H9 (cell line): ENCODE data around the gene EIF4E1B. TPM values are rescaled to one million over a fixed set of nuclear protein-coding genes. Genes with fewer than 3 reads are reported as not detected.

Experiments
- DNase-seq: peaks from one replicate; pipeline ENCODE4 v3.0.0-alpha.2; 2017
- H2AFZ ChIP-seq: one replicate; pipeline ENCODE4 v1.6.1; 2013; ENCODE audit warnings: mild to moderate bottlenecking, low read length, control low read depth, moderate library complexity
- H2AK5ac ChIP-seq: 2 replicates; pipeline ENCODE4 v1.6.1; 2013; ENCODE audit warnings: low read length, control low read depth, mixed read lengths; ENCODE audit not compliant: insufficient read length
- H2BK120ac ChIP-seq: one replicate; pipeline ENCODE4 v1.6.1; 2013; ENCODE audit warnings: low read depth, mild to moderate bottlenecking, low read length, control low read depth, inconsistent platforms; ENCODE audit not compliant: poor library complexity, severe bottlenecking
- H2BK12ac ChIP-seq: 2 replicates; pipeline ENCODE4 v1.6.1; 2013; ENCODE audit warnings: low read length, control low read depth, mixed read lengths, low read depth; ENCODE audit not compliant: insufficient read length
- H2BK15ac ChIP-seq: 2 replicates; pipeline ENCODE4 v1.6.1; 2013; ENCODE audit warnings: low read depth, low read length, control low read depth
- H2BK20ac ChIP-seq: one replicate; pipeline ENCODE4 v1.6.1; 2013; ENCODE audit warnings: low read depth, mild to moderate bottlenecking, low read length, control low read depth, inconsistent platforms; ENCODE audit not compliant: poor library complexity, severe bottlenecking
- H2BK5ac ChIP-seq: 2 replicates; pipeline ENCODE4 v1.6.1; 2013; ENCODE audit warnings: low read length, control low read depth, mixed read lengths; ENCODE audit not compliant: insufficient read length
- H3K14ac ChIP-seq: 2 replicates; pipeline ENCODE4 v1.6.1; 2013; ENCODE audit warnings: low read length, control low read depth; ENCODE audit not compliant: insufficient read depth
- H3K18ac ChIP-seq: 2 replicates; pipeline ENCODE4 v1.6.1; 2013; ENCODE audit warnings: low read depth, mild to moderate bottlenecking, mixed read lengths, low read length, control low read depth; ENCODE audit not compliant: insufficient read length
- H3K23ac ChIP-seq: 2 replicates; pipeline ENCODE4 v1.6.1; 2013; ENCODE audit warnings: low read length, control low read depth, mixed read lengths, low read depth; ENCODE audit not compliant: insufficient read length
- H3K23me2 ChIP-seq: 2 replicates; pipeline ENCODE4 v1.6.1; 2013; ENCODE audit warnings: low read depth, mild to moderate bottlenecking, mixed read lengths, low read length, control low read depth; ENCODE audit not compliant: insufficient read length, poor library complexity, severe bottlenecking
- H3K27ac ChIP-seq: 2 replicates; pipeline ENCODE4 v1.5.1; 2013; ENCODE audit warnings: low read length, control low read depth, mixed read lengths, low read depth; ENCODE audit not compliant: insufficient read length
- H3K27me3 ChIP-seq: 2 replicates; pipeline ENCODE4 v1.6.1; 2013; ENCODE audit warnings: low read length, control low read depth, inconsistent platforms; ENCODE audit not compliant: insufficient read depth
- H3K4ac ChIP-seq: 2 replicates; pipeline ENCODE4 v1.6.1; 2013; ENCODE audit warnings: low read depth, mild to moderate bottlenecking, control low read depth, inconsistent platforms, low read length, moderate library complexity
- H3K4me1 ChIP-seq: 2 replicates; pipeline ENCODE4 v1.6.1; 2013; ENCODE audit warnings: low read length, control low read depth, inconsistent platforms; ENCODE audit not compliant: insufficient read depth
- H3K4me2 ChIP-seq: 2 replicates; pipeline ENCODE4 v1.6.1; 2013; ENCODE audit warnings: low read length, control low read depth, mixed read lengths; ENCODE audit not compliant: insufficient read length, insufficient read depth
- H3K56ac ChIP-seq: 2 replicates; pipeline ENCODE4 v1.6.1; 2013; ENCODE audit warnings: low read depth, mild to moderate bottlenecking, mixed read lengths, low read length, control low read depth; ENCODE audit not compliant: insufficient read length
- H3K79me1 ChIP-seq: 2 replicates; pipeline ENCODE4 v1.6.1; 2013; ENCODE audit warnings: low read depth, mild to moderate bottlenecking, moderate library complexity, low read length, control low read depth, inconsistent platforms; ENCODE audit not compliant: insufficient read depth, poor library complexity, severe bottlenecking
- H3K79me2 ChIP-seq: 2 replicates; pipeline ENCODE4 v1.6.1; 2013; ENCODE audit warnings: low read length, control low read depth, inconsistent platforms; ENCODE audit not compliant: insufficient read depth
- H3K9ac ChIP-seq: 2 replicates; pipeline ENCODE4 v1.6.1; 2013; ENCODE audit warnings: low read length, control low read depth, mixed read lengths; ENCODE audit not compliant: insufficient read length; ENCODE audit errors: extremely low read depth
- H3K9me3 ChIP-seq: one replicate; pipeline ENCODE4 v1.6.1; 2013; ENCODE audit warnings: low read depth, low read length, inconsistent platforms; ENCODE audit not compliant: control insufficient read depth
- H3T11ph ChIP-seq: one replicate; pipeline ENCODE4 v1.6.1; 2013; ENCODE audit warnings: mild to moderate bottlenecking, low read length, control low read depth, inconsistent platforms
- H4K20me1 ChIP-seq: one replicate; pipeline ENCODE4 v1.6.1; 2013; ENCODE audit not compliant: control insufficient read depth, insufficient read length, insufficient read depth
- H4K5ac ChIP-seq: 2 replicates; pipeline ENCODE4 v1.6.1; 2013; ENCODE audit warnings: low read depth, mild to moderate bottlenecking, mixed read lengths, low read length, control low read depth; ENCODE audit not compliant: insufficient read length
- H4K8ac ChIP-seq: replicated peaks from 2 replicates; pipeline ENCODE4 v1.6.1; 2013; ENCODE audit warnings: low read length, control low read depth, mixed read lengths, low read depth; ENCODE audit not compliant: insufficient read length
- H4K91ac ChIP-seq: 2 replicates; pipeline ENCODE4 v1.6.1; 2013; ENCODE audit warnings: low read depth, mild to moderate bottlenecking, moderate library complexity, mixed read lengths, low read length, control low read depth; ENCODE audit not compliant: insufficient read length
- H3K27ac Mint-ChIP-seq, 3 experiments: 2 replicates in 2 of 3; 3 replicates in 1 of 3; pipeline ENCODE4 v1.8.0; 2020 to 2021; ENCODE audit warnings: mixed read lengths in 3 of 3, mild to moderate bottlenecking in 1 of 3, moderate library complexity in 1 of 3
- H3K27me3 Mint-ChIP-seq: 2 replicates; pipeline ENCODE4 v1.8.0; 2021; ENCODE audit warnings: low read depth, mild to moderate bottlenecking, moderate library complexity, mixed read lengths
- H3K36me3 Mint-ChIP-seq, 3 experiments: 2 replicates in 2 of 3; 3 replicates in 1 of 3; pipeline ENCODE4 v1.8.0; 2020 to 2021; ENCODE audit warnings: low read depth in 3 of 3, mixed read lengths in 3 of 3; ENCODE audit not compliant: insufficient read depth in 1 of 3
- H3K4me1 Mint-ChIP-seq, 2 experiments: 2 replicates each; pipeline ENCODE4 v1.8.0; 2020; ENCODE audit warnings: mixed read lengths in 2 of 2
- H3K4me3 Mint-ChIP-seq, 2 experiments: 2 replicates in 1 of 2; 3 replicates in 1 of 2; pipeline ENCODE4 v1.8.0; 2020 to 2021; ENCODE audit warnings: mild to moderate bottlenecking in 2 of 2, mixed read lengths in 2 of 2, moderate library complexity in 1 of 2
- H3K9me3 Mint-ChIP-seq, 2 experiments: 2 replicates in 1 of 2; 3 replicates in 1 of 2; pipeline ENCODE4 v1.8.0; 2020; ENCODE audit warnings: mild to moderate bottlenecking in 2 of 2, mixed read lengths in 2 of 2, moderate library complexity in 1 of 2
- WGBS: extraction: QIAGEN DNeasy Blood & Tissue Kit; methylation state at CpG from one replicate; pipeline ENCODE4 v1.1.7; 2013; ENCODE audit warnings: missing lambda C conversion rate, low lambda C conversion rate, mixed read lengths; ENCODE audit not compliant: insufficient read length; ENCODE audit errors: extremely low coverage; 5-methylcytosine and 5-hydroxymethylcytosine counted together
- total RNA-seq: library from RNA; stranded (reverse); gene quantifications from 2 replicates; pipeline ENCODE4 v1.2.1, GENCODE V29; 2021
- TF ChIP-seq, protein P1 (sequence below): fragments of 200-600 bp; sonication (generic); conservative IDR thresholded peaks from 3 replicates; pipeline ENCODE4 v1.8.0; 2021; ENCODE audit warnings: antibody characterized with exemption, mild to moderate bottlenecking

EIF4E1B gene
- total RNA-seq, 1 experiment from 2014 or later = 1.3 TPM

DNA sequence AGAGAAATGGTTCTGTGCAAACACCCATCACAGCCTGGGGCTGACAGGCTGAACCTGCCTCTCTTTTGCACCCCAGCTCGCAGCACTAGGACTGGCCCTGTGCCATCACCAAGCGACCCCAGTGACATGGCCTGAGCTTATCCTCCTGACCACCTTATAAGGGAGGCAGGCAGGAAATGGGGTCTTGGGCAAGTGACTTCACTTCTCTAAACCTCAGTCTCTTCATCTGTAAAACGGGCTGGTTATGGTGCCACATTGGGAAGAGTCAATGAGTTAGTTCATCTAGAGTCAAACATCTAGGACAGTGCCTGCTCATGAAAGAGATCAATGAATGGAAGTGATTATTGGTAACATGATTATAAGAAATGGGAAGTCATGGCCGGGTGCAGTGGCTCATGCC, 6.3 kb upstream of the EIF4E1B start:
- no peak overlapping the region for H2BK20ac ChIP-seq
- H2AFZ ChIP-seq = no peak overlapping the region
- no peak overlapping the region for H2BK15ac ChIP-seq
- TF ChIP-seq, protein P1, sequence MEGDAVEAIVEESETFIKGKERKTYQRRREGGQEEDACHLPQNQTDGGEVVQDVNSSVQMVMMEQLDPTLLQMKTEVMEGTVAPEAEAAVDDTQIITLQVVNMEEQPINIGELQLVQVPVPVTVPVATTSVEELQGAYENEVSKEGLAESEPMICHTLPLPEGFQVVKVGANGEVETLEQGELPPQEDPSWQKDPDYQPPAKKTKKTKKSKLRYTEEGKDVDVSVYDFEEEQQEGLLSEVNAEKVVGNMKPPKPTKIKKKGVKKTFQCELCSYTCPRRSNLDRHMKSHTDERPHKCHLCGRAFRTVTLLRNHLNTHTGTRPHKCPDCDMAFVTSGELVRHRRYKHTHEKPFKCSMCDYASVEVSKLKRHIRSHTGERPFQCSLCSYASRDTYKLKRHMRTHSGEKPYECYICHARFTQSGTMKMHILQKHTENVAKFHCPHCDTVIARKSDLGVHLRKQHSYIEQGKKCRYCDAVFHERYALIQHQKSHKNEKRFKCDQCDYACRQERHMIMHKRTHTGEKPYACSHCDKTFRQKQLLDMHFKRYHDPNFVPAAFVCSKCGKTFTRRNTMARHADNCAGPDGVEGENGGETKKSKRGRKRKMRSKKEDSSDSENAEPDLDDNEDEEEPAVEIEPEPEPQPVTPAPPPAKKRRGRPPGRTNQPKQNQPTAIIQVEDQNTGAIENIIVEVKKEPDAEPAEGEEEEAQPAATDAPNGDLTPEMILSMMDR = no peak
- peaks cover 2% of the 10 kb centered on the region; the same call in 1 of the 2 replicates for H3K27me3 ChIP-seq
- no peak overlapping the region for H2BK12ac ChIP-seq
- H3K14ac ChIP-seq = no peak overlapping the region
- no peak overlapping the region for H3K9ac ChIP-seq
- Mint-ChIP-seq H3K4me1 (peaks cover 9 to 34% of the 10 kb centered on the region in 2 experiments), H3K9me3 (no peaks in the 10 kb centered on the region), H3K27ac (no peak overlapping the region), H3K27me3 (peaks cover 79% of the 10 kb centered on the region), H3K4me3 (no peak overlapping the region), H3K36me3 (no peaks in the 10 kb centered on the region; a peak in 1 of 7 replicates)
- no peak overlapping the region for H4K5ac ChIP-seq
- H3K4me1 ChIP-seq = no peaks in the 10 kb centered on the region
- DNase-seq = no peak
- H4K91ac ChIP-seq = no peak overlapping the region
- no peak overlapping the region for H2BK120ac ChIP-seq
- no peaks in the 10 kb centered on the region for H3K9me3 ChIP-seq
- H3K23me2 ChIP-seq = peaks cover 3% of the 10 kb centered on the region
- H3K79me2 ChIP-seq = no peaks in the 10 kb centered on the region
- no peak overlapping the region for H3K4me2 ChIP-seq
- H3K79me1 ChIP-seq = no peaks in the 10 kb centered on the region
- no peak overlapping the region for H2BK5ac ChIP-seq
- WGBS = no CpG with 5 or more reads among the region's 4 CpGs
- no peak overlapping the region for H3K23ac ChIP-seq
- H4K20me1 ChIP-seq = no peaks in the 10 kb centered on the region
- H3K56ac ChIP-seq = no peak overlapping the region
- H3K18ac ChIP-seq = no peak overlapping the region
- no peak overlapping the region for H3K27ac ChIP-seq
- no peak overlapping the region for H3K4ac ChIP-seq
- no peak overlapping the region for H4K8ac ChIP-seq
- H3T11ph ChIP-seq = no peak overlapping the region
- H2AK5ac ChIP-seq = no peak overlapping the region
